ENCODE data around the gene MGAT1. TPM values are rescaled to one million over a fixed set of nuclear protein-coding genes. Genes with fewer than 3 reads are reported as not detected.

Gene MGAT1
- total RNA-seq, 1 experiment from 2014 or later = 72.7 TPM

DNA sequence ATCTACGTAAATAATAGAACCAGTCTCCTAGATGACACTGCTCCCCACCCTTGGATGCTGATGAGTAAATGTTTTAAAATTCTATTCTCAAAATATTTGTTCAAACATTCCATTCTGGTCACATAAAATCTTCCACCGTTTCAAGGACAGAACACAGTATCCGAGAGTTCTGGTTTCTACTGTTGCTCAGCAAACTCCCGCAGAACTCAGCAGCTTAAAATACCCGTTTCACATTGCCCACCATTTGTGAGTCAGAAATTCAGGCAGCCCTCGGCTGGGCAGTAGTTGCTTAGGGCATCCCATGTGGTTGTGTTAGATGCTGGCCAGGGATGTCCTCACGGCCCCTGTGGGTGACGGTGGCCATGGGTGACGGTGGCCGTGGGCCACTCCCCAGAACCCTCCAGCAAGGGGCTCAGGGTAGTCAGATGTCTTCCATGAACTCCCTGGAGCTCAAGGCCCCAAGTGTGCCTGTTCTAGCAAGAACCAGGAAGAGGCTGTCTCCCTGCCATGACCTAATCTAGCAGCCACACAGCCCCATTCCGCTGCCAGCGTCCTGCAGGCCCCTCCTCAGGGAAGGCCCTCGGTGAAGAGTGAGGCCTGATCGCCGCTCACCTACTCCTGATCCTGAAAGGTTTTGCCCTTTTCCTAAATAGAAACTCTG is 17.4 kb downstream of the MGAT1 start:
- H3K79me2 ChIP-seq (ENCODE audit: insufficient read depth, low read length) = no peaks in the 10 kb centered on the region
- no CpG with 5 or more reads among the region's 15 CpGs for WGBS (ENCODE audit: extremely low coverage, insufficient read length, low lambda C conversion rate)
- no peak overlapping the region for H2BK20ac ChIP-seq (ENCODE audit: low read depth, low read length, poor library complexity, severe bottlenecking)
- H3K23me2 ChIP-seq (ENCODE audit: insufficient read length, low read depth, low read length, poor library complexity, severe bottlenecking) = no peaks in the 10 kb centered on the region
- H2BK5ac ChIP-seq (ENCODE audit: insufficient read length, low read length) = no peak overlapping the region
- no peak overlapping the region for H2BK12ac ChIP-seq (ENCODE audit: insufficient read length, low read depth, low read length)
- no peak overlapping the region for H3K23ac ChIP-seq (ENCODE audit: insufficient read length, low read depth, low read length)
- no peak overlapping the region for H4K8ac ChIP-seq (replicated peaks; ENCODE audit: insufficient read length, low read depth, low read length)
- H4K20me1 ChIP-seq (ENCODE audit: control insufficient read depth, insufficient read depth, insufficient read length) = no peaks in the 10 kb centered on the region
- no peaks in the 10 kb centered on the region for H3K79me1 ChIP-seq (ENCODE audit: insufficient read depth, low read depth, low read length, poor library complexity, severe bottlenecking)
- no peak overlapping the region for H4K5ac ChIP-seq (ENCODE audit: insufficient read length, low read depth, low read length)
- H2BK120ac ChIP-seq (ENCODE audit: low read depth, low read length, poor library complexity, severe bottlenecking) = no peak overlapping the region
- H3K9me3 ChIP-seq (ENCODE audit: control insufficient read depth, low read depth, low read length) = no peaks in the 10 kb centered on the region
- H4K91ac ChIP-seq (ENCODE audit: insufficient read length, low read depth, low read length) = no peak overlapping the region
- no peak overlapping the region for H3K9ac ChIP-seq (ENCODE audit: extremely low read depth, insufficient read length, low read length)
- H3K27ac ChIP-seq (ENCODE audit: insufficient read length, low read depth, low read length) = no peak overlapping the region
- H3K4me2 ChIP-seq (ENCODE audit: insufficient read depth, insufficient read length, low read length) = peak overlapping the region; percentile 4
- TF ChIP-seq, protein P1, sequence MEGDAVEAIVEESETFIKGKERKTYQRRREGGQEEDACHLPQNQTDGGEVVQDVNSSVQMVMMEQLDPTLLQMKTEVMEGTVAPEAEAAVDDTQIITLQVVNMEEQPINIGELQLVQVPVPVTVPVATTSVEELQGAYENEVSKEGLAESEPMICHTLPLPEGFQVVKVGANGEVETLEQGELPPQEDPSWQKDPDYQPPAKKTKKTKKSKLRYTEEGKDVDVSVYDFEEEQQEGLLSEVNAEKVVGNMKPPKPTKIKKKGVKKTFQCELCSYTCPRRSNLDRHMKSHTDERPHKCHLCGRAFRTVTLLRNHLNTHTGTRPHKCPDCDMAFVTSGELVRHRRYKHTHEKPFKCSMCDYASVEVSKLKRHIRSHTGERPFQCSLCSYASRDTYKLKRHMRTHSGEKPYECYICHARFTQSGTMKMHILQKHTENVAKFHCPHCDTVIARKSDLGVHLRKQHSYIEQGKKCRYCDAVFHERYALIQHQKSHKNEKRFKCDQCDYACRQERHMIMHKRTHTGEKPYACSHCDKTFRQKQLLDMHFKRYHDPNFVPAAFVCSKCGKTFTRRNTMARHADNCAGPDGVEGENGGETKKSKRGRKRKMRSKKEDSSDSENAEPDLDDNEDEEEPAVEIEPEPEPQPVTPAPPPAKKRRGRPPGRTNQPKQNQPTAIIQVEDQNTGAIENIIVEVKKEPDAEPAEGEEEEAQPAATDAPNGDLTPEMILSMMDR (conservative IDR thresholded peaks at IDR 0.05) = no peak
- no peak overlapping the region for H2BK15ac ChIP-seq (ENCODE audit: low read depth, low read length)
- H3K14ac ChIP-seq (ENCODE audit: insufficient read depth, low read length) = peak overlapping the region; percentile 66; the same call in 1 of the 2 replicates
- H3K27ac Mint-ChIP-seq = peak overlapping the region; percentile 95 to 97 (median 96)
- H3K36me3 Mint-ChIP-seq (ENCODE audit: insufficient read depth in 1 of 3, low read depth in 3 of 3) = peaks cover 5 to 23% (median 21%) of the 10 kb centered on the region in 3 experiments; a peak in 6 of 7 replicates
- no peaks in the 10 kb centered on the region for H3K27me3 ChIP-seq (ENCODE audit: insufficient read depth, low read length)
- H3T11ph ChIP-seq (ENCODE audit: low read length) = no peak overlapping the region
- peaks cover 5% of the 10 kb centered on the region; the same call in 1 of the 2 replicates for H3K27me3 Mint-ChIP-seq (ENCODE audit: low read depth)
- H3K4me3 Mint-ChIP-seq = peak overlapping the region; percentile 45 to 62; a peak in 4 of 5 replicates
- no peak for DNase-seq
- no peak overlapping the region for H2AFZ ChIP-seq (ENCODE audit: low read length)
- no peak overlapping the region for H2AK5ac ChIP-seq (ENCODE audit: insufficient read length, low read length)
- H3K4ac ChIP-seq (ENCODE audit: low read depth, low read length) = no peak overlapping the region
- peaks cover 12% of the 10 kb centered on the region; the same call in 1 of the 2 replicates for H3K4me1 ChIP-seq (ENCODE audit: insufficient read depth, low read length)
- H3K18ac ChIP-seq (ENCODE audit: insufficient read length, low read depth, low read length) = peak overlapping the region; percentile 23
- peaks cover 43 to 44% of the 10 kb centered on the region in 2 experiments for H3K4me1 Mint-ChIP-seq
- peaks cover 11 to 18% of the 10 kb centered on the region in 2 experiments for H3K9me3 Mint-ChIP-seq
- H3K56ac ChIP-seq (ENCODE audit: insufficient read length, low read depth, low read length) = no peak overlapping the region
